ENCODE results near the gene FBXL16. TPM values are rescaled to one million over a fixed set of nuclear protein-coding genes. Genes with fewer than 3 reads are reported as not detected.

The FBXL16 gene
- total and polyA plus RNA-seq, 9 of the 15 experiments (the other 6 are each of a cell fraction or from before 2014, with no cell fraction given), result 0.21 to 8.2 (median 1.7) TPM

- no peak for TF ChIP-seq ARID3B (CRISPR knock-in tag; IDR thresholded peaks at IDR 0.05; ENCODE audit: borderline replicate concordance)
- 0 out of 4 replicates have a peak, but pooled peaks of 1 of the 2 experiments have one; percentile 40 for TF ChIP-seq ETV6 (IDR thresholded peaks at IDR 0.05; ENCODE audit: borderline replicate concordance in 1 of 2, low read depth in 2 of 2, low read length in 1 of 2)
- TF ChIP-seq ETV6 (CRISPR knock-in tag; IDR thresholded peaks at IDR 0.05; ENCODE audit: borderline replicate concordance), result no peak
- no peak for TF ChIP-seq GATAD2A (IDR thresholded peaks at IDR 0.05)
- peak; percentile 61 for TF ChIP-seq L3MBTL2 (IDR thresholded peaks at IDR 0.05)
- TF ChIP-seq SAFB (IDR thresholded peaks at IDR 0.05; ENCODE audit: borderline replicate concordance, low read depth, low read length), result no peak
- no peak for TF ChIP-seq MBD1 (CRISPR knock-in tag; IDR thresholded peaks at IDR 0.05)
- no peak for TF ChIP-seq TAF9B (IDR thresholded peaks at IDR 0.05; ENCODE audit: partially characterized antibody)
- no peak for TF ChIP-seq CAMTA2 (CRISPR knock-in tag; conservative IDR thresholded peaks at IDR 0.05)
- peak; percentile 68 for TF ChIP-seq KLF1 (tag; IDR thresholded peaks at IDR 0.05)
- TF ChIP-seq HMGN3 (IDR thresholded peaks at IDR 0.05; ENCODE audit: borderline replicate concordance, extremely low read depth, insufficient read length, low read depth, low read length), result peak; percentile 93
- no peak for TF ChIP-seq ZC3H8 (IDR thresholded peaks at IDR 0.05)
- peak; percentile 93 for TF ChIP-seq XRCC5 (IDR thresholded peaks at IDR 0.05; ENCODE audit: low read depth, low read length)
- TF ChIP-seq MCM2 (IDR thresholded peaks at IDR 0.05; ENCODE audit: low read depth), result no peak
- TF ChIP-seq ZNF280A (IDR thresholded peaks at IDR 0.05; ENCODE audit: low read depth, partially characterized antibody), result no peak
- TF ChIP-seq ZNF384 (IDR thresholded peaks at IDR 0.05; ENCODE audit: low read depth, low read length), result peak; percentile 29; the same call in 1 of the 2 replicates
- peak; percentile 68 for TF ChIP-seq SAP30 (IDR thresholded peaks at IDR 0.05; ENCODE audit: borderline replicate concordance, insufficient read depth, low read depth, low read length, poor library complexity, severe bottlenecking)
- no peak for TF ChIP-seq NCOA6 (IDR thresholded peaks at IDR 0.05)
- TF ChIP-seq HMG20A (CRISPR knock-in tag; conservative IDR thresholded peaks at IDR 0.05), result no peak
- TF ChIP-seq IRF2 (CRISPR knock-in tag; IDR thresholded peaks at IDR 0.05), result no peak; the same call in 1 of the 2 replicates
- no peak for TF ChIP-seq SRSF3 (IDR thresholded peaks at IDR 0.05; ENCODE audit: insufficient read depth, low read length)
- TF ChIP-seq USF2 (CRISPR knock-in tag; IDR thresholded peaks at IDR 0.05), result no peak
Measured at GRCh38 chr16:667780-668518, 37.7 kb downstream of the FBXL16 start, which contains the start of gene RHOT2 (continued).

All from K562 (cell line).